Spleen (tissue), 7 donors: ENCODE data around the gene SEMA6D.

Experiments used
- CTCF ChIP-seq, 11 experiments: fragments of 200-600 bp in 7 of 11; fragments of 450-650 bp in 4 of 11; sonication (generic) in 4 of 11; IDR thresholded peaks in 8 of 11; conservative IDR thresholded peaks in 3 of 11; 1 replicate in 7 of 11; 2 replicates in 4 of 11; pipeline versions ENCODE4 v1.4.0 to v1.8.0; 2016 to 2021; ENCODE audit warnings: antibody characterized with exemption in 11 of 11, inconsistent platforms in 4 of 11, mild to moderate bottlenecking in 1 of 11
- POLR2AphosphoS5 ChIP-seq, 3 donors: sonication (generic); formaldehyde crosslinking; IDR thresholded peaks; one replicate each; pipeline ENCODE4 v1.5.1; 2017; ENCODE audit warnings: antibody characterized with exemption in 3 of 3
- donor health status: DM: no; HTN: no; CAD: no; lungs with moderate emphysema.
- donor health status: DM: no; HTN: no; CAD: no.
- donor health status: DM: no; HTN: no; CAD: no.

- no peak for TF ChIP-seq CTCF (IDR thresholded peaks at IDR 0.05 in 8 of 11, conservative IDR thresholded peaks at IDR 0.05 in 3 of 11)
- no peak for TF ChIP-seq POLR2AphosphoS5 (IDR thresholded peaks at IDR 0.05)
Observed at GRCh38 chr15:47718497-47719437, 1.5 kb downstream of the SEMA6D start.
